Upper lobe of left lung (tissue), 4 donors: ENCODE measurements around the gene FSTL5.

Source experiments
- CTCF ChIP-seq, 6 experiments: fragments of 450-650 bp in 4 of 6; fragments of 200-600 bp in 2 of 6; sonication (generic) in 2 of 6; IDR thresholded peaks; one replicate each; pipeline ENCODE4 v1.5.1; 2016 to 2019; ENCODE audit warnings: antibody characterized with exemption in 6 of 6
- POLR2AphosphoS5 ChIP-seq, 2 donors: sonication (generic); formaldehyde crosslinking; IDR thresholded peaks; one replicate each; pipeline ENCODE4 v1.5.1; 2017; ENCODE audit warnings: antibody characterized with exemption in 2 of 2

- TF ChIP-seq POLR2AphosphoS5 (IDR thresholded peaks at IDR 0.05) (no peak), CTCF (IDR thresholded peaks at IDR 0.05) (no peak)
Measured at GRCh38 chr4:161702287-161702686, 461.5 kb downstream of the FSTL5 start.
